HS-27A (cell line): Measurements from ENCODE around the gene OGFOD2.

Experiments used
- DNase-seq: peaks from one replicate; pipeline ENCODE4 v3.0.0-alpha.2; 2012; ENCODE audit warnings: low read depth, missing footprints

The OGFOD2 gene

DNA sequence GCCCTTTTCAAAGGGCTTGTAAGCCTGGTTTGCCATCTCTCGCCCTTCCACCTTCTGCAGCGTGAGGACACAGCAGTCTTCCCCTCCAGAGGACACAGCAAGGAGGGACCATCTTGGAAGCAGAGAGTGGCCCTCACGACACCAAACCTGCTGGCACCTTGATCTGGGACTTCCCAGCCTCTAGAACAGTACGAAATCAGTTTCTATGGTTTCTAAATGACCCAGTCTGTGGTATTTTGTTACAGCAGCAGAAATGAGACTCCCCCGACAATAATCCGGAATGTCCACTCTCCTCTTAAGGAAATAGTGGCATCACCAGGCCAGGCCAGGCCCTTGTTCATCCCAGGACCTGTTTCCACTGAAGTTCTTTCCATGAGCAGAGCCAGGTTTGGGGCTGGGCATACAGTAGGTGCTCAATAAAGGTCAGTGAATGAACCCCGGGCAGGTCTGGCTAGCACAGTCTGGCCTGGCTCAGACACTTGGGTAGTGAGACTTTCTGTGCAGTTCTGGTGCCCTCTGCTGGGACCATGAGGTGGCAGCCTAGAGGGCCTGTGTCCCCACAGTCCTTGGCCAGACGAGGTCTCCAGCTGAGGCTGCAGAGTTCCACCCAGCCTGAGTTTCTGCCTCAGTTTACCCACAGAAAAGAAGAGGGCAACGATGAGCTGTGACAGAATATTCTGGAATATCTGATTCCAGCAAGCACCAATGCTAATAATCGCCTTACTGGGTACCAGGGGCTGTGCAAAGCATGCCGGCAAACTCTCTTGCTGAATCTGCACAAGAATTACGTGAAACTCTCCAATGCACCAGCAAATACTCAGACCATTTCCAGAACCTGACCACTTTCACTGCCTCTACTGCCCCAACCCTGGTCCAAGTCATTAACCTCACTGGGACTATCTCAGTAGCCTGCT, 22.8 kb upstream of the OGFOD2 start:
- no peak for DNase-seq

DNA sequence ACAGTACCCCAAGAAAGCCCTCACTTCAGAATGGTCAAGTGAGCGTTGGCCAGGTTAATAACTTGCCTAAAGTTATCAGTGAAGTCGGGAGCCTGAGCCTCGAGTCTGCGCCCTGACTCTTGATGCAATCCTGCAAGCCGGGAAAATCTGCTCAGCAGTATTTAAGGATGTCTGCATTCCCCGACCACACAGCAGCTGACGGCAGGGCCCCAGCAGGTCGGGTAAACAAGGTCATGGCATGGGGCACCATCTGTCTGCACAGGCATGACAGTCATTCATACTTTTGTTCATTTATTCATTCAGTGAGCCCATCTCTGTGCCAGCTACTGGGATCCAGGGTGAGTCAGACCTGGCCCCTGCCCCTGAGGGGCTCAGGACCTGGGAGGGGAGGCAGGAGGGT, 19.9 kb upstream of the OGFOD2 start:
- DNase-seq, result no peak

DNA sequence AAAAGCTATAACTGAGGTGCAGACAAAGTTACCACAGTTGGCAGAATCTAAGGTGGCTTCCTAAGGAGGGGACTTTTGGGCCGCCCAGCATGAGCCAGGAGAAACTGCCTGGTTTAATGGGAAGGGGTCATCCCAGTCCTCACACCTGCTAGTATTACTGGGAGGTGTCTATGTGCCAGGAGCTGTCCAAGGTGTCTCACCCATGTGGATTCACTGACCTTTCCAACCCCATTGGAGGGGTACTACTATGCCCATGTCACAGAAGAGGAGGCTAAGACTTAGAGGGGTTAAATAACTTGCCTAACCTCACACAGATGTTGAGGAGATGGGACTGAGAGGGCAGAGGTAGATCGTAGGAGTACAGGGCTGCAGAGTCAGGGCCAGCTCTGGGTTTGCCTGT, 19.0 kb upstream of the OGFOD2 start:
- no peak for DNase-seq

DNA sequence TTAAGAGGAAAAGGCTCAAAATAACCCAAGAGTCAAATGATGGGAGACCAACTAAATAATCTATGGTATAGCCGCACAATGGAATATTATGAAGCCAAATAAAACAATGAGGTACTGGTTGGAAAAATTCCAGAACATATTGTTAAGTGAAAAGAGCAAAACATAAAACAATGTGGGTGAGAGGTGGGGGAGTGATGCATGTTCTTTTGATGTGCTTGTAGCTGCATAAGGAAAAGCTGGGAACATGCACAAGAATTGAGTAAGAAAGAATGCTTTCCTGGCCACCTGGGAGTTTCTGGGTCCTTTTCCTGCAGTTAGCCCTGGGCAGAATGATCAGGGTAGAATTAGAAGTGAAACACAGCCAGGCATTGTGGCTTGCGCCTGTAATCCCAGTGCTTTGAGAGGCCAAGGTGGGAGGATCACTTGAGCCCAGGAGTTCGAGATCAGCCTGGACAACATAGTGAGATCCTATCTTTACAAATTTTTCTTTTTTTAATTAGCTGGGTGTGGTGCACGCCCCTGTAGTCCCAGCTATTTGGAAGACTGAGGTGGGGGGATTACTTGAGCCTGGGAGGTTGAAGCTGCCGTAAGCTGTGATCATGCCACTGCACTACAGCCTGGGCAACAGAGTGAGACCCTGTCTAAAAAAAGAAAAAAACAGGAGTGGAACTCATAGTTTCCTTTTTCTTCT, 16.7 kb upstream of the OGFOD2 start:
- DNase-seq, result no peak

DNA sequence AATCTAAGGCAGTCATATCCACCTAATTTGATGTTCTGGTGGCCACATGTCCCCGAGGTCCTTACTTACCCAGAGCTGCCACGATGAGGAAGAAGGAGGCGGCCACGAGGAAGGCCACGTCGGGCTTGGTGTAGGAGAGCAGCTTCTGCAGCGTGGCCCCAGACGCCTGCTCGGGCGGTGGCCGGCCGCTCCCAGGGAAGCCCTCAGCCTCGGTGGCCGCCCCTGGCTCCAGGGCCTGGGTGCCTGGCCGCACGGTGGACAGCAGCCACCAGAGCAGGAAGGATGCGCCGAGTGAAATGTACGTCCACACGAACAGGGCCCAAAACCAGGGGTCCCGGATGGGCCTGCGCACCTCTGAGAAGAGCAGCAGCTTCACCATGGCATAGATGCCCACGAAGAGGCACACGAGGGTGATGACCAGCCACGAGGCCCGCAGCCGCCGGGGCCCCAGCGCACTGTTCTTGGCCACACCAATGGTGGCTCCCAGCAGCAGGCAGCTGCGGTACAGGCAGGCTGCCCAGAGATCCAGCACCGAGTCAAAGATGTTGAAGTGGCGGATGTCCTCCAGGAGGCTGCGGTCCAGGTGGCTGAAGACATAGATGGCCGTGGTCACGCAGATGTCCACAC, 15.4 kb upstream of the OGFOD2 start:
- DNase-seq, result no peak

DNA sequence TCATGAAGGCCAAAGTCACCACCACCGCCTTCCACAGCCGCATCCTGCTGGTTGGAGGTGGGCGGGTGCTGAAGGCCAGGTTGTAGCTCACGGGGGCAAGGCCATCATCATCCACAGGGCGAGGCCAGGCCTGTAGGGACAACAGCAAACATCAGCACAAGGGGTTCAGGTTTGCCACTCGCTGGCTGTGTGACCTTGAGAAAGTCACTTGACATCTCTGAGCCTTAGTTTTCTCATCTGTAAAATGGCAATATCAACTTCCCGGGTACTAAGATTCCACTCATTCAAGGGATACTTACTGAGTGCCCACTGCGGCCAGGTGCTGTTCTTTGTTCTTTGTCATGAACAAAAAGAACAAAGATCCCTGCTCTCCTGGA, 14.9 kb upstream of the OGFOD2 start:
- no peak for DNase-seq

DNA sequence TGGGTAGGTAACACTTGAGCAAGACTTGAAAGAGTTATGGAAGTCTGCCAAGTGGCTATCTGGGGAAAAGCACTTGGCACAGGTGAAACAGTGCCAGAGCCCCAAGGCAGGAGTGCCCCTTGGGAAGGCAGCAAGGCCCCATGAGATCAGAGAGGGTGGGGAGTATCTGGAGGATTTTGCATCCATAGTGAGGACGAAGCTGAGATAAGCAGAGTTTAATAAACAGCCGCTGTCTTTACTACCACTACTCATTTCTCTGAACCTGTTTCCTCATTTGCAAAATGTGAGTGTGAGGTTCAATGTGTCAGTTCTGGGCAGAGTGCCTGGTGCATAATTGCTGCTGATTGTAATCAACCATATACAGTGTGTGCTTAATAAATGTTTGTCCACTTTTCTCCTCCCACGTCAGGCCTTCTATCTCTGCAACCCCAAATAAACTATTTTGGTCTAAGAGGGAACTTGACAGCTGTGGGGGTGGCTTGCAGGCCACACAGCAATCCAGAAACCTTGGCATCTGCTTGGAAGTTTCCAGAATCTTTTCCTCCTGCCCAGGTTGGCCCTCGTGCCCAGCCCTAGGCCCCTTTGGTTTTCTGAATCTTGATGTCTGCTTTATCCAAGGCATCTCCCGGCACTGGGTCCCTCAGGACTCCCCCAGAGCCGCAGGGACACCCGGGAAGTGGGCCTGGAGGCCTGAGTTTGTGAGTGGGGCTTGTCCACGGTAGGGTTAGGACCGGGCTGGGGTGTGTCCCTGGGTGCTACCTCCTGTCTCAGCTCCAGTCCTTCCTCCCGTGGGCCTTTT, 13.3 kb upstream of the OGFOD2 start:
- no peak for DNase-seq

DNA sequence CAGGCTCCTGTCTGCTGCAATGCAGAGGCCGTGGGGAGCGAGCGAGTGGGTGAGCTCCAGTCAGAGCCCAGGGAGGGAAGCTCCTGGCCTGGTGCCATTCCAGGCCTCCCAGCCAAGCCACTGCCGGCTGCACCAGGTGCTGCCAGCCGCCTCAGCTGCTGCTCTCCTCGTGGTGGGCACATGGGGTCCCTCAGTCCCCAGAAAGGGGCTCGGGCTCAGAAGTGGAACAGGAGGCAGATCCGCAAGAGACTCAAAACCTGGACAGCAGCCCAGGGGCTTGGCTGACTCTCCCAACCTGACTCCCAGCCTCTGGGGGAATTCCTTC, 11.1 kb upstream of the OGFOD2 start:
- DNase-seq, result no peak

DNA sequence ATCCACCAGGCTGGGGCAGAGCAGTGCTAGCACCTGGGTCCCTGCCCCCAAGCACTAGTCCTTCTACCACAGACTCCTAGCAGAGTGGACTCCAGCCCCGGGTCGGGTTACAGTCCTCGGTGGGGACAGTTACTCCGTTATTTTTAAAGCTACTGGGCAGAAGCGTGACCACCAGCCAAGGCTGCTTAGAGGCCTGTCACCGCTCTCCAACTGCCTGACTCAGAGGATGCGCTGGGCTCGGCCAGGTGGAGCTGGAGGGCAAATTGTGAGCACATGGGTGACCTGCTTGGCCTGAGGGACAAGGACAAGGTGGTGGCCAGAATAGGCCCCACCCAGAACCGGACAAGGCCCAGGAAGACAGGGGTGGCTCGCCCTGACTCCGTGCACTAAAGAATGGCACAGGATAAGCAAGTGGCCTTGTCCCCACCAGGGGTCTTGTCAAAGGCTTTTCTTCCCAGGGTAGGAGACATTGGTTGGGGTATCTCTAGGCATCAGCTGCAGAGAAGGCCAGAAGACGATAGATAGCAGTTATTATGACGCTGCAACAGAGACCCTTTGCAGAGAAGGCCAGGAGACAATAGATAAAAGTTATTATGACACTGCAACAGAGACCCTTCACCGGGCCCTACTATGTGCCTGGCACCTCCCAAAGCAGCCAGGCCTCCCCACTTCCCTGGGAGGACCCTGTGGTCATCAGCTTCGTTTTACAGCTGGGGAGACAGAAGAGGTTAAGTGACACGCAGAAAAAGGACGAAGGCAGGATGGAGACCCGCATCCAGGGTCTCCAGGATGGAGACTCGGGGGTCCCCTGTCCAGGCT, 10.4 kb upstream of the OGFOD2 start:
- no peak for DNase-seq

DNA sequence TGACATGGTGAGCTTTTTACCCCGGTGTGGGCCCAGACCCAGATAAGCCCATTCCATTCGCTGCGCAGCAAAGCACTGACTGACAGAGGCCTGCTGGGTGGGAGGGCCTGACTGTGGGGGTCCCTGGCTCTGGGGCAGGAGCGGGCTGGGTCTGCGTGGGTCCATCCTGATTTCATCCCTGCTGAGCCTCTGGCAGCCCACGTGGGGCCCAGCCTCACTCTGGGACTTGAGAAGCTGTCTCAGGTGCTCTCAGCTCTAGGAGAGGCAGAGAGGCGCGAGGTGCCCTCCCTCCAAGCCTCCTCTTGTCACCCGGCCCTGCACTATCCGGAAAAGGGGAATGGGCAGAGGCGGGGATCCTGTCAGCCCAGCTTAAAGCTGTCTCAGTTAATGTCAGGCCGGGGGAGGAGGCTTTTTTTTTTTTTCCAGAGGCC, 9.7 kb upstream of the OGFOD2 start:
- DNase-seq, result no peak

DNA sequence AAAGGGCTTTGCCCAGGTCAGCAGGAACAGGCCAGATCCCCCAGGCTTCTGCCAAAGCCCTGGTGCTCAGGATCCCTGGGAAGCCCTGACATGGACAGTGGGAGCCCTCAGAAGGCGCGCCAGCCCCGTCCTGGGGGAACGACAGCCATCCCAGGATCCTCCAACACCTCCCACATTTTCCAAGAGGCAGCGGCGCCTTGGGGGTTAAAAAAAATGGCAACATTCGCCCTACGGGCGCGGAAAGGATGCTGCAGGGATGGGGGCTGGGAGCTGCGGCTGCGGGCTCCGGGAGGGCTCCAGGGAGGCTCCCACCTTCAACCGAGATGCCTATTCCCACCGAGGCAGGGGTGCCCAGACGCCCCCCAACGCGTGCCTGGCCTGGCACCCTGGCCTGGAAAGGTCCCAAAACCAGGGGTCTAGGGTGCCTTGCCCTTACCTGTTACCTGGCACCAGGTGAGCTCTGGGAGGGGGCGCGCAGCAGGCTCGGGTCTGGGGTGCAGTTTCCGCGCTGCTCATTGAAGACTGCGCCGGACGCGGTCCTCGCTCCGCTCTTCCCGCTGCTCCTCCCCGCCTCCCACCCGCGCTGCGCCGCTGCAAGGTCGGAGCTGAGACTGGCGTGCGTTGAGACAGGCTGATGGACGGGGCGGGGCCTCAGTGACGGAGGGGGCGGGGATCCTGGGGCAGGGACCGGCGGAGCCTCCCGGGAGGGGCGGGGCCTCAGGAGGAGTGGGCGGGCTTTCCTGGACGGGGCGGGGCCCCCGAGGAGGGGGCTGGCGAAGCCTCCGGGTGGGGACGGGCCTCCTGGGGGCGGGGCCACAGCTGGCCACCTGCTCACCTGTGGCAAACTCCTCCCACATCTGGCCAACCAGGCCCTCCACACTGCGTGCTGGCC, 8.9 kb upstream of the OGFOD2 start, which contains the start of gene ABCB9:
TSS of gene ABCB9 (minus strand) at position 613 of the 892 bp plus-strand sequence. CDS start 6,228 bp downstream, outside the sequence.
- no peak for DNase-seq

DNA sequence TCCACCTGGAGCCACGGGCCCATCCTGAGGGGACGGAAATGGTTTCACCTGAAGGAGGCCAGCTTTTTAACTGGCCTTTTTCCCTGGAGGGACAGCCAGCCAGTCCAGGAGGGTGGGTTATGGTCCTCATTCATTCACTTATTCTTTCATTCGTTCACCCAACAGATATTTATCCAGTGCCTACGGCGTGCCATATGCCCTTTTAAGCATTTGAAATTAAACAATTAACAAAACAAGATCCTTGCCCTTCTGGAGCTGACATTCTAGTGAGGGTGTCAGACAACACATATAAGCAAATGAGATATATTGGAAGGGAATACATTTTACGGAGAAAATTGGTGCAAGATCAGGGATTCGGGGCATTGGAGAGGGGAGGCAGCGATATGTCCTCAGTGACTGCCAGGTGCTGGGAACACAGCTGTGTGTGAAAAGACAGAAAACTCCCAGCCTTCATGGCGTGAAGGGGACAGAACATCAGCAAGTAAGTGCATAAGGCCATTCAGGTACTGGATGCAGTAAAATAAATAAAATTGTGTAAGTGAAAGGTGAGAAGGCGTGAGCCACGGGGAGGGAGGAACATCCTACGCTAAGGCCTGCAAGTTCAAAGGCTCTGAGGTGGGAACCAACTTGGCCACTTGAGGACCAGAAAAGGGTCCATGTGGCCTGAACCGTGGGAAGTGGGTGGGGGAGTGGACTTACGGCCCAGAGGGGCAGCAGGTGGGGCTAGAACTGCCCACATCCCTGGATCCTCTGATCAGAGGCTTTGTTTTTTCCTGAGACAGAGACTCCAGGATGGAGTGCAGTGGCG, 8.1 kb upstream of the OGFOD2 start:
- no peak for DNase-seq

DNA sequence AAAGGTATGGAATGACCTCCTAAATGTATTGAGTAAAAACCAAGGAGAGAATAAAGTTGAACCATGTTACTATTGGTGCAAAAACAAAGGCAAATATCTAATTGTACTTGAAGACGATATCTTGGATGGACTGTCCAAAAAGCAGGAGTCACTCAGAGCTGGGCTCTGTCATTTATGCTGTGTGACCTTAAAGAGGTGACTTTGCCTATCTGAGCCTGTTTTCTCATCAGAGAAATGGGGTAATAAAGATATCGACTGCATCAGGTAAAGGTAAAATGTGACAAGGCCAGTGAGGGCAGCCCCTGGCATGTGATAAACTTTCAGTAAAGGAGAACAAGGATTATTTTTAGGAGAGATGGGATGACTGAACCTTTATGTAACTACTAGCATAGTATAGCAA, 6.9 kb upstream of the OGFOD2 start:
- DNase-seq, result no peak

DNA sequence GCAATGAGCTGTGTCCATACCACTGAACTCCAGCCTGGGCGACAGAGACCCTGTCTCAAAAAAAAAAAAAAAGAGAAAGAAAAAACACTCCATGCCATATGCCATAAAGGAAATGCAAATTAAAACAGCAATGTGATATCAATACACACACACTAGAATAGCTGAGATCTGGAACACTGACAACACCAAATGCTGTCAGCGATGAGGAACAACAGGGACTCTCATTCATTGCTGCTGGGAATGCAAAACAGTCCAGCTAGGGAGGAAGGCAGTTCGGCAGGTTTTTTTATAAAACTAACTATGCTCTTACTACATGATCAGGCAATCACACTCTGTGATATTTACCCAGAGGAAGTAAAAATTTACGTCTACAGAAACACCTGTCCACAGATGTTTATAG, 5.4 kb upstream of the OGFOD2 start:
- no peak for DNase-seq

DNA sequence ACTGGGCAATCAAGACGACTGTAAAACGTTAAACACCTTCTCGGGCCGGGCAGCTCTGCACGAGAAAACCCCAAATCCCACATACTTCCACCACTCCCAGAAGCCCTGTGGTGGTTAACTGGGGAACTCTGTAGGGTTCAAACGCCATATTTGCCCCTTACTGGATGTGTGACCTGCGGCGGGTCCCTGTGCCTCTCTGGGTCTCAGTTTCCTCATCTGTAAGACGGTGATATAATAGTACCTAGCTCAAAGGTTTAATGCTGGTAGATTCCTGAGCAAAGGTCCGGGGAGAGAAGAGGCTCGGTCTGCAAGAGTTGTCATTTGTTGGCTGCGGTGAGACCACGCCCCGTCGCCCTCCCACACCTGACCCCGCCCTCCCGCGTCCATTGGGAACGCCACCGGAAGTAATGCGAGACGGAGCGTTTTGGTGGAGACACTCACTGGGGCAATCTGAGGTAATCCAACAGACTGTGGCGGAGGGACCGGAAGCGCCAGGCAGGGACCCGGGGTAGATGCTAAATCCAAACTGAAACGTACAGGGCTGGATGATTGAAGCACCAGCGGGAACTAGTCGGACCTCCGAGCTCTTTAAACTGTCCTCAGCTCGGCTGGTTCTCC, 661 bp upstream of the OGFOD2 start:
- DNase-seq, result peak; percentile 95

DNA sequence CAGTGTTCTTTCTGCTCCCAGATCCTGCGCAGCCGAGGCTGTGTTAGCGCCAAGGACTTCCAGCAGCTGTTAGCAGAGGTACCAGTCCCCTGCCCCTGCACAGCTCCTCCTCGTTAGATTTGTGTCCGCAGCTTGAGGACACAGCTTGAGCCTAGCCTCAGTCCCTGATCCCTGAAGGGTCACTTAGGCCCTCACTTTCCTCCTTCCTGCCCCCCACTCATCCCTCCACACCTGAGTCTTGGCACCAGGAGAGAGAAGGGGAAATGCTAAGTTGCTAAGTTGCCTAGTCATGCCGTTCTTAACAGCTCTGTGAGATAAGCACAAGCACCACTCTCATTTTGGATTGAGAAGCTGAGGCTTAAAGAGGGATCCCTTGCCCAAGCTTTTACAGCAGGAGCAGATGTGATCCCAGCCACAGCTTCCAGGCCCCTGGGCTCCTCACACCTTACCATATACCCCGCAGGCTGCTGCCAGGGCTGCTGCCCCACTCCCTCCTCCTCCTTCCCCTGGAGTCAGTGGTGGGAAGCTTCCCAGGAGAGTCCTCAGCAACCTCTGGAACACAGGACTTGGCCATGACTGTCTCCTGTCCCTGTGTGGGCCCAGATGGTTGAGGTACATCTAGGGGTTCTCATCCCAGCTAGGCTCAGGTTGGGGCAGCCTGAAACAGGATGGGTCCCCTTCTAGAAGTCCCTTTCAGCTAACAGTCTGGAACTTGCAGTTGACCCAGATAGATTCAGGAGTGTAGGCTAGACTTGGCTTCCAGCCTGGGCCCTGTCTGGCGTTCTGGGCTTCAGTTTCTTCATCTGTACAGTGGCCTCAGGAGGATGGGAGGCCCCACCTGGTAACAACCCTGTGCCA, 975 bp downstream of the OGFOD2 start:
- DNase-seq, result no peak

DNA sequence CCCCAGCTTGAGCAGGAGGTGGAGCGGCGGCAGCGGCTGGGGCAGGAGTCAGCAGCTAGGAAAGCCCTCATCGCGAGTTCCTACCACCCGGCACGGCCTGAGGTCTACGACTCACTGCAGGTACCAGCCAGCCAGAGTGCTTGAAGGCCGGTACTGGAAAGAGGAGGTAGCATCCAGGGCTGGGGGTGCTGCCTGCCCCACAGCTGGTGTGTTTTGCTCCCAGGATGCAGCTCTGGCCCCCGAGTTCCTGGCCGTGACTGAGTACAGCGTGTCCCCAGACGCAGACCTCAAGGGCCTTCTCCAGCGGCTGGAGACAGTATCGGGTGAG, 1.6 kb downstream of the OGFOD2 start:
- no peak for DNase-seq

DNA sequence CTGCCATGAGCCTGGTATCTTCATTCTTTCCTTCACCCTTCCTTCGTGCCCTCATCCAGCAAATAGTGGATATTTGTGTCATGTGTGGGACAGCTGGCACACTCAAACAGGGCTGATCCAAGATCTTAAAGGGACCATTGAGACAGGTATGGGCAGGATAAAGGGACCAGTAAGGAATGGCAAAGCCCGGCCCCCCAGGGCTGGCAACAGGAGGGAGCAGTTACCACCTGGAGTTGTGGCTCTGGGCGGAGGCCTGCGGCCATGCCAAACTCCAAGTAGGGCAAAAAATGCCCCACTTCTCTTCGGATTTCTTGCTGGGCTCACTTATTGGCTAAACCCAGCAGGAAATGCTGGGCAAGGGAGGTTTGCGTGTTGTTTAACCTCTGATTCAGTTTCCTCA, 2.1 kb downstream of the OGFOD2 start:
- DNase-seq, result no peak
